Activated CD4-positive, alpha-beta T cell treated with anti-CD3 and anti-CD28 coated beads, Interleukin-2, amount 10 ng/mL, durations not matched to agents 7 days and 5 days (primary cell): ENCODE measurements around the gene DPT. TPM values are rescaled to one million over a fixed set of nuclear protein-coding genes. Genes with fewer than 3 reads are reported as not detected.
"Not testable (repeated sequence)": the region's sequence is repeated elsewhere in the genome, so short reads cannot be mapped to it uniquely, and the experiment has no call there.

Source experiments
- CTCF ChIA-PET: fragments of 350-600 bp; sonication (Branson Sonifier 250); formaldehyde crosslinking; loops from one replicate; lab custom pipeline; 2021; ENCODE audit warnings: antibody characterized with exemption; lab: Charles Lee
- POLR2A ChIA-PET: fragments of 350-600 bp; sonication (Branson Sonifier 250); formaldehyde crosslinking; loops from one replicate; lab custom pipeline; 2021; ENCODE audit warnings: antibody characterized with exemption; lab: Charles Lee
- DNase-seq: peaks from one replicate; pipeline ENCODE4 v3.0.0-alpha.2; 2020
- H3K27ac Mint-ChIP-seq: one replicate; pipeline ENCODE4 v1.8.0; 2021; ENCODE audit warnings: mild to moderate bottlenecking, moderate library complexity, mixed read lengths
- H3K27me3 Mint-ChIP-seq: one replicate; pipeline ENCODE4 v1.8.0; 2021; ENCODE audit warnings: mixed read lengths
- H3K36me3 Mint-ChIP-seq: one replicate; pipeline ENCODE4 v1.8.0; 2021; ENCODE audit warnings: low read depth, mixed read lengths
- H3K4me1 Mint-ChIP-seq: one replicate; pipeline ENCODE4 v1.8.0; 2021; ENCODE audit warnings: mixed read lengths
- H3K4me3 Mint-ChIP-seq: one replicate; pipeline ENCODE4 v1.8.0; 2021; ENCODE audit warnings: mild to moderate bottlenecking, moderate library complexity, mixed read lengths
- H3K9me3 Mint-ChIP-seq: one replicate; pipeline ENCODE4 v1.8.0; 2021; ENCODE audit warnings: mixed read lengths
- total RNA-seq, 2 experiments: library from RNA; stranded (reverse); gene quantifications; one replicate each; pipeline ENCODE4 v1.2.3, GENCODE V29; 2021

The DPT gene
- total RNA-seq = not detected

GRCh38 chr1:168728473-168729404 is at the start of gene DPT:
Gene DPT, minus strand, starts transcription at chr1:168729206. Its CDS starts 32 bp downstream, at chr1:168729174.
- Mint-ChIP-seq H3K9me3 (no peaks in the 10 kb centered on the region), H3K27ac (no peak within 1 kb of the TSS), H3K4me3 (no peak within 1 kb of the TSS), H3K27me3 (peaks cover 9% of the 10 kb centered on the region), H3K4me1 (no peaks in the 10 kb centered on the region), H3K36me3 (no peaks in the 10 kb centered on the region)
- no peak for DNase-seq
- CTCF ChIA-PET = interaction anchor here (0.6 kb wide), 1 partner anchor 598 kb away, joined by 3 read pairs; no protein-coding TSS in a partner anchor
- POLR2A ChIA-PET = no interaction called here

DNA sequence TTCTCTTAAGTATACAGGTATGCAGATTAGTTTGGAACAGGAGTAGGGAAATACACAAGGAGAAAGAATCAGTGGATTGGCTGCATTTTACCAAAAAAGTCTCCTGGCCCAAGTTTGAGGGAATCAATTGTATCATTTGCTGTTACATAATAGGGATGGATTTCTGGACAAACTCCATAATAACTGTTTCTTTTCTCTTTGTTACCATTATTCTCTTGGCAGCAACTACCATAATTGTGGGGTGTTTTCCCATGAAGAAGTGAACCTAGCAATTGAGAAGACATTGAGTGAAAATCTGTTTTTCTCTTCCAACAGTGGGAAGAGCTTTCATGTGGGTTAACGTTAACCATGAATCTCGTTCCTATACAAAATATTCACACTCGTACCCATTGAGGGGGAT is 46.4 kb upstream of the DPT start:
- CTCF ChIA-PET = interaction anchor here (0.6 to 0.7 kb wide), 2 partner anchors 9 to 554 kb away, joined by 3 to 5 read pairs; no protein-coding TSS in a partner anchor
- no peak for DNase-seq
- H3K4me3 Mint-ChIP-seq = no peak overlapping the region
- H3K9me3 Mint-ChIP-seq = no peaks in the 10 kb centered on the region
- POLR2A ChIA-PET = no interaction called here
- H3K27ac Mint-ChIP-seq = no peak overlapping the region
- H3K27me3 Mint-ChIP-seq = peaks cover 11% of the 10 kb centered on the region
- no peaks in the 10 kb centered on the region for H3K36me3 Mint-ChIP-seq
- H3K4me1 Mint-ChIP-seq = no peaks in the 10 kb centered on the region

GRCh38 chr1:168774241-168774640 is 45.2 kb upstream of the DPT start:
- Mint-ChIP-seq H3K27ac (no peak overlapping the region), H3K4me1 (no peaks in the 10 kb centered on the region), H3K9me3 (no peaks in the 10 kb centered on the region), H3K4me3 (no peak overlapping the region), H3K27me3 (peaks cover 9% of the 10 kb centered on the region), H3K36me3 (no peaks in the 10 kb centered on the region)
- ChIA-PET POLR2A (no interaction called here), CTCF (no interaction called here)
- DNase-seq = no peak

GRCh38 chr1:168772428-168773060 is 43.5 kb upstream of the DPT start:
- Mint-ChIP-seq H3K27me3 (peaks cover 3% of the 10 kb centered on the region), H3K9me3 (no peaks in the 10 kb centered on the region), H3K4me3 (no peak overlapping the region), H3K27ac (no peak overlapping the region), H3K4me1 (no peaks in the 10 kb centered on the region), H3K36me3 (no peaks in the 10 kb centered on the region)
- POLR2A ChIA-PET = no interaction called here
- CTCF ChIA-PET = no interaction called here
- DNase-seq = no peak

DNA sequence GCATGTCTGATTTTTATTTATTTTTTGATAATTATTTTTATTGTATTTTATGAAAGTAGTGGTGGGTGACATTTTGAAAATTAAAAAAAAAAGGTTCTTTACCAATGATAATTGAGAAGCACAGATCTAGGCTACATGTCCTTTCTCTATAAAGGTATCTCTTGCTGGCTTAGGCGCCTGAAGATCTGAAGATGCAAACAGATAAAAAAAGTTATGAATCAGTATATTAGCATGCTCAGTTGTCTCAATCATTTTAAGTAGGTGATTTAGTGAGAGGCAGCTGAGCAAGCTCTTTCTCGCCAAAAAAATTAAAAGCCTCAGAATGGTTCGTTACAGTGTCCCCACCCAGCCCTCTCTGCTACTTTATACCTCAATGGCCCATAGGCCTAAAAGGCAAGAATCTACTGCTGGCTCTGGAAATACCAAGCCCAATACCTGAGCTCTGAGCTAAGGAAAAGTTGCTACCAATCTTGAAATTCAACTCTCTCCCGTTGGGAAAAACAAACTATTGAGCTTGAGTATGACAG is 42.2 kb upstream of the DPT start:
- H3K27ac Mint-ChIP-seq = no peak overlapping the region
- CTCF ChIA-PET = no interaction called here
- POLR2A ChIA-PET = no interaction called here
- no peaks in the 10 kb centered on the region for H3K4me1 Mint-ChIP-seq
- H3K4me3 Mint-ChIP-seq = no peak overlapping the region
- H3K27me3 Mint-ChIP-seq = no peaks in the 10 kb centered on the region
- no peaks in the 10 kb centered on the region for H3K36me3 Mint-ChIP-seq
- no peak for DNase-seq
- no peaks in the 10 kb centered on the region for H3K9me3 Mint-ChIP-seq

DNA sequence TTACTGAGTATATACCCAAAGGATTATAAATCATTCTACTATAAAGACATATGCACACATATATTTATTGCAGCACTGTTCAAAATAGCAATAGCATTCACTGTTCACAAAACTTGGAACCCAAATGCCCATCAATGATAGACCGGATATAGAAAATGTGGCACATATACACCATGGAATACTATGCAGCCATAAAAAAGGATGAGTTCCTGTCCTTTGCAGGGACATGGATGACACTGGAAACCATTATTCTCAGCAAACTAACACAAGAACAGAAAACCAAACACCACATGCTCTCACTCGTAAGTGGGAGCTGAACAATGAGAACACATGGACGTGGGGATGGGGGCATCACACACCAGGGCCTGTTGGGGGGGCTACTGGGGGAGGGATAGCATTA is 40.9 kb upstream of the DPT start:
- H3K9me3 Mint-ChIP-seq, H3K36me3 Mint-ChIP-seq, H3K27ac Mint-ChIP-seq, CTCF ChIA-PET, H3K4me1 Mint-ChIP-seq, DNase-seq, H3K4me3 Mint-ChIP-seq, H3K27me3 Mint-ChIP-seq, POLR2A ChIA-PET: not testable (repeated sequence)

GRCh38 chr1:168767894-168768584 is 39.0 kb upstream of the DPT start:
- POLR2A ChIA-PET = no interaction called here
- no peak overlapping the region for H3K27ac Mint-ChIP-seq

GRCh38 chr1:168766568-168766967 is 37.6 kb upstream of the DPT start:
- CTCF ChIA-PET = no interaction called here
- H3K27me3 Mint-ChIP-seq = no peaks in the 10 kb centered on the region
- H3K4me1 Mint-ChIP-seq = no peaks in the 10 kb centered on the region
- POLR2A ChIA-PET = no interaction called here
- H3K27ac Mint-ChIP-seq = no peak overlapping the region
- H3K4me3 Mint-ChIP-seq = no peak overlapping the region
- DNase-seq = no peak
- no peaks in the 10 kb centered on the region for H3K9me3 Mint-ChIP-seq
- H3K36me3 Mint-ChIP-seq = no peaks in the 10 kb centered on the region

More at GRCh38 chr1:168767894-168768584, 39.0 kb upstream of the DPT start:
- H3K4me1 Mint-ChIP-seq = no peaks in the 10 kb centered on the region
- no peak overlapping the region for H3K4me3 Mint-ChIP-seq
- no peaks in the 10 kb centered on the region for H3K27me3 Mint-ChIP-seq
- no peaks in the 10 kb centered on the region for H3K36me3 Mint-ChIP-seq
- DNase-seq = no peak
- H3K9me3 Mint-ChIP-seq = no peaks in the 10 kb centered on the region
- CTCF ChIA-PET = interaction anchor here (0.6 kb wide), 1 partner anchor 1040 kb away, joined by 3 read pairs; no protein-coding TSS in a partner anchor

DNA sequence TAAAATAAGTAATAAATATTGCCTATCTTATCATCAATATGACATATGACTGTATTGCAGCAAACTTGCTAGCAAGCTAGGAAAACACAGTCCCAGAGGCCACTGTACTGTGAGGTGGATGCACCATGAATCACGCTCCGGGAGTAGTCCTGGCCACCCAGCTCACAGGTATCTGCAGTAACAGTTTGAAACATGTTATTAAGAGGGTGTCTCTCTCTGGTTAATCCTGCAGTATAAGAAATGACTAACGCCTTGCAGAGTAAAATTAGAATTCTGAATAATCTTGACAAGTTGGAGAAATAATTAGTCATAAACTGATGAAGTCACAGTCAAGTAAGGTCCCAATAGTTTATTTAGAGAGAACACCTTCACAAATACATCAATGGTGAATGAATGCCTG is 34.0 kb upstream of the DPT start:
- DNase-seq = no peak
- CTCF ChIA-PET = no interaction called here
- Mint-ChIP-seq H3K27ac (no peak overlapping the region), H3K4me3 (no peak overlapping the region), H3K4me1 (no peaks in the 10 kb centered on the region), H3K27me3 (no peaks in the 10 kb centered on the region), H3K36me3 (no peaks in the 10 kb centered on the region), H3K9me3 (no peaks in the 10 kb centered on the region)
- POLR2A ChIA-PET = no interaction called here

- H3K27ac Mint-ChIP-seq = no peak overlapping the region
- H3K9me3 Mint-ChIP-seq = no peaks in the 10 kb centered on the region
- H3K4me1 Mint-ChIP-seq = no peaks in the 10 kb centered on the region
- ChIA-PET POLR2A (no interaction called here), CTCF (no interaction called here)
- DNase-seq = no peak
- no peaks in the 10 kb centered on the region for H3K36me3 Mint-ChIP-seq
- H3K27me3 Mint-ChIP-seq = no peaks in the 10 kb centered on the region
- no peak overlapping the region for H3K4me3 Mint-ChIP-seq
Observed at GRCh38 chr1:168762473-168762872, 33.5 kb upstream of the DPT start.

DNA sequence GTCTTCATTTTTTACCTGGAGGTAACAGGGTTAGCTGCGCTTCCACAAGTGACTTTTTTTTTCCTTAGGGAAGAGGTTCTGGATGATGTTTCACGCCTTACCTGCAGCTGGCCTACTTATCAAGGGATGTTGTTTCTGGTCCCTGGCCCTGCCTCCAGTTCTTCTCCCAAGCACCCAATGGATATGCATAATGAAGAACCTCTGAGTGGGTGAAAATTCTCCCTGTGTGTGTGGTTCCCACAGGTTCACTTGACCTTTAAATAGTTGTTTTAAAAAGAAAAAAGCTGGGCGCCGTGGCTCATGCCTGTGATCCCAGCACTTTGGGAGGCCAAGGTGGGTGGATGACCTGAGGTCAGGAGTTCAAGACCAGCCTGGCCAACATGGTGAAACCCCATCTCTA is 31.8 kb upstream of the DPT start:
- CTCF ChIA-PET = no interaction called here
- Mint-ChIP-seq H3K27me3 (no peaks in the 10 kb centered on the region), H3K4me1 (no peaks in the 10 kb centered on the region)

GRCh38 chr1:168760241-168760640 is 31.2 kb upstream of the DPT start:
- ChIA-PET CTCF (no interaction called here), POLR2A (interaction anchor here (0.6 kb wide), 1 partner anchor 83 kb away, joined by 3 read pairs; no protein-coding TSS in a partner anchor)
- H3K4me3 Mint-ChIP-seq = no peak overlapping the region
- no peaks in the 10 kb centered on the region for H3K27me3 Mint-ChIP-seq
- H3K9me3 Mint-ChIP-seq = no peaks in the 10 kb centered on the region
- H3K27ac Mint-ChIP-seq = no peak overlapping the region
- no peaks in the 10 kb centered on the region for H3K36me3 Mint-ChIP-seq
- no peak for DNase-seq
- H3K4me1 Mint-ChIP-seq = no peaks in the 10 kb centered on the region

More for the DNA sequence above, 31.8 kb upstream of the DPT start:
- Mint-ChIP-seq H3K4me3 (no peak overlapping the region), H3K9me3 (no peaks in the 10 kb centered on the region), H3K36me3 (no peaks in the 10 kb centered on the region), H3K27ac (no peak overlapping the region)
- no peak for DNase-seq
- POLR2A ChIA-PET = interaction anchor here (0.6 kb wide), 1 partner anchor 83 kb away, joined by 3 read pairs; no protein-coding TSS in a partner anchor
